Fibroblast of skin of left quadriceps (primary cell): ENCODE measurements around the gene U2AF2.

ENCODE experiments used
- DNase-seq, 2 experiments: peaks; one replicate each; pipeline ENCODE4 v3.0.0-alpha.2; 2013; ENCODE audit warnings: low read depth in 2 of 2

U2AF2 gene

DNA sequence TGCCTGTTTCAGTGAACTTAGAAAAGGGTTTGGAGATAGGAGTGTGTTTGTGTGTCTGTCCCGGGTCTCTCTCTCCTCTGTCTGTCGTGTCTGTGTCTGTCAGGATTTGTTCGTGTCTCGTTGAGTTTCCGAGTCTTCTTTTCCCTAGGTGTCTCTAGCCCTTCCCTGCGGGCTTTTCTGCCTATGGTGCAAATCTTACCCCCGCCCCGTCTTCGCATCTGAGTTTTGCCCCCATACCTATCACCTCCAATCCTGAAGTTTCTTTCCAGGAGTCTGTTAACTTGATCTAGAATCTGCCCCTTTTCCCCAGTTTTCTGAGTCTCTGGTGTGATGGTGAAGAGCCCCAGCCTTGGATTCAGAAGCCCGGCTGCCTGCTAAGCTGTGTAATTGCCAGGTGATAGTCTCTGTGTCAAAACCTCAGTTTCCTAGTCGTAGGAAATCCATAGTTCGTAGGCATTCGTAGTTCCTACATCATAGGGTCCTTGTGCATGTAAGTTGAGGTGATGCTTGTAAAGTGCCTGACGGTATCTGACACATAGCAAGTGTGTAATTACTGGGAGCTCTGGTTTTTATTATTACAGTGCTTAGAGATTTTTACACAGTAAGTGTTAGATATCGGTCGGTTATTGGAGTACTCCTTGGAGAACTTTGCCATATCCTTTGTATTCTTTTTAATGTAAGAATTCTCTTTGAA lies 21.0 kb downstream of the U2AF2 start:
- DNase-seq: no peak

DNA sequence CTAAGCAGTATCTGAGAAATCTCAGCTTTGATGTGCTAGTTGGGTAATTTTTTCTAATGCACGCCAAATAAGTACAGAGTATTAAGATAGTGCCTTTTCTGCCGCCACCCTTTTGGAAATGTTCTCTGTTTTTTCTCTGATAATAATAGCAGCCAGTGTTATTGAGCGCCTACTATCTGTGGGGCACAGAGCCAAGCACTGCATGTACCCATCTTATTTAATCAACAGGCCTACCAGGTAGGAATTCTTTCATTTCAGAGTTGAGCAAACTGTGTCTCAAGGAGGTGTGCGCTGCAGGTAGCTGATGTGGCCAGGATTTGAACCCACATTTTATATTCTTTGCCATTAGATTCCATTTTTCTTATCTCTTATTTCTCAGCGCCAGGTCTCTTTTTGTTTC lies 21.5 kb downstream of the U2AF2 start:
- DNase-seq: no peak

DNA sequence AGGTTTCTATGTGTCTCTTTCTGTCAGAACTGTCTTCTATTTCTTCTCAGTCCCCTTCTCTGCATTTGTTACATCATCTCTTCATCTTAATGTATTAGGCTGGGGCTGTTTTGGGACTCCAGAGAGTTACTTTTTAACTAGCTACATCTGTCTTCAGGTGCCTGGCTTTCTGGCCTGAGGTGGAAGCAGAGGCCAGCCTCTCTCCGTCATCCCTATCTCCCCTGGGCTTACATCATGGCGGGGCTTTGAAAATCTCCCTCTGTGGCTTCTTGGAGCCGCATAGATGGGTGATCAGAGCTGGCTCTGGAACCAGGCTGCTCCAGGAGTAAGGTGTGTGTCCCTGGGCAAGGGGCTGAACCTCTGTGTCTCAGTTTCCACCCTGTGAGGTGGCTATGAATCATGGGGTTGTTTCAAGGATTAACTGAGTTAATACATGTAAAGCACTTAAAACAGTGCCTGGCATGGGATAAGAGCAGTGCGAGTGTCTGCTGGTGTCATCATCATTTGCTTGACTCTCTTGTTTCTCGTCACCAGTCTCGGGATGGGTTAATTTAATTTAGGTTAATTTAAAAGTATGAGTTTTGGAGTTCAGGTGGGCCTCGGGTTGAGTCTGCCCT lies 22.2 kb downstream of the U2AF2 start:
- DNase-seq: no peak

DNA sequence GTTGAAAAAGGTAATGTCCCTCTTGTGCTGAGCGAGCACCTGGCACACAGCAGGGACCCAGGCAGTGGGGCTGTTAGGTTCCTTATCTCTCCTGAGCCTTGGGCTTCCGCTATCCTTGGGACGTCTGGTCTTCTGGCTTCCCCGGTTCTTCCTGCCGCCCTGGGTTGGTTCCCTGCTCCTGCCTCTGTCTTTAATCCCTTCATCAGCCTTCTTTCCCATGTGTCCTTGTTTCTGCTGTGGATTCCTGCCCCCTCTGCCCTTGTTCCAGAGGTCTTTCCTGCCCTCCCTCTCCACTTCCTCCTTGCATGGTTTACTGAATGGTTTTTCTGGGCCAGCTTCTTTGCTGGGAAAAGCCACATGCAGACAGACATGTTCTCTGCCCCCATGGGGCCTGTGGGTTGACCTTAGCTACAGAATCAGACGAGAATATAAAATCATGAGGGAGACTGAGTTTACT lies 22.8 kb downstream of the U2AF2 start:
- DNase-seq: no peak

DNA sequence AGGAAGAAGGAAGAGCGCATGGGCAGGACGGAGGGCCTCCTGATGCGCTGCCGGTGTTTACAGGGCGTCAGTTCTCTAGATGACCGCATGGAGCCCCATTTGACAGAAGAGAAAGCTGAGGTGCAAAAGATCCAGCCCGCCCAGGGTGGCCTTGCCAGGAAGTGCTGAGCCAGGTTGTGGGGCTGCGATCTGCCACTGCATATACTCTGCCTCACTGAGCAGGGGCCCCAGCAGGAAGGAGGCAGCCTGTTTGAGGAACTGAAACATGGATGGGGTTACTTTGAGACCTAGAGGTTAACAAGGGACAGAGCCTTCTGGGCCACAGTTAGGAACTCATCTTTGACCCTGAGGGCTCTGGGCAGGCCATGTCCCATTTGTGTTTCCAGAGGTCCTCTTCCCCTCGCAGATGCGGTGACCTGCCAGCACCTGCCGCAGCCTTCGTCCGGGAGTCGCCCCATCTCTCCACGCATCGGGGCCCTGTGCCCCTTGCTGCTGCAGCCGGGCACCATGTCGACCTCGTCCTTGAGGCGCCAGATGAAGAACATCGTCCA lies 23.4 kb downstream of the U2AF2 start:
- DNase-seq: no peak

DNA sequence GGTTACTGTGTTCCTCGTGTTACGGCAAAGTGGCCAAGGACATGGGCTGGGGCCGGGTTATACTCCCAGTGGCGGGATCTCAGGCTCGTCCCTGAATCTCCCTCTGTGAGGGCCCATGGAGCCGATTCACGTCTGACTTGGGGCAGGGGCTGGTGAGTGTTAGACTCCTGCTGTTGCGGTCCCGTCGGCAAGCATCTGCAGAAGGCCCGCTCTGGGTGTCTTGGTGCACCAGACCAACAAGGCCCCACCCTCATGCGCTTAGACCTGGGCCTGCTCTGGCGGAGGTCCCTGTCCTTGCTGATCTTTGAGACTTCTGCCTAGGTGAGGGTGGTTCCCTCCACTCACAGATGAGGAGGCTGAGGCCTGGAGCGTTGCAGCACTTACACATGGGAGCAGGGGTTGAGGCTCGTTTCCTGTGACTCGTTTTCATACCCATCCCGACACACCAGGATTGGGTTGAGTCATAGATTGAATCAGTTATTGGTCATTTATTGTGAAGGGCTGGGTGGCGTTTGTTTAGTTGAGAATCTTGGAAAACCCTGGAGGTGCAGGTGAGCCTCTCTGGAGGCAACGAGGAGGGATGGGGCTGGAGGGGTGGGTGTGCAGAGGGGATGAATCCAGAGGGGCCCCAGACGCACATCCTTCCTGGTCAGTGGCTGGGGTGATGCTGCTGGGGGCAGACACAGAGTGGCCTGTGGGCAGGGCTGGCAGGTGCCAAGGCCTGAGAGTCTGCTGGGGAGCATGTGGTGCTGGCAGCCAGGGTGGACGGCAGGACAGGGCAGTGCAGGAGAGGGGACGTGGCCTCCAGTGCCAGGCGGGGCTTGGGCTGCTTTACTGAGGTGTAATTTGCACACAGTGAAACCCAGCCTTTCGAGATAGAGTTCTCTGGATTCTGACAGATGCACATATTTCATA lies 24.8 kb downstream of the U2AF2 start:
- DNase-seq: no peak

DNA sequence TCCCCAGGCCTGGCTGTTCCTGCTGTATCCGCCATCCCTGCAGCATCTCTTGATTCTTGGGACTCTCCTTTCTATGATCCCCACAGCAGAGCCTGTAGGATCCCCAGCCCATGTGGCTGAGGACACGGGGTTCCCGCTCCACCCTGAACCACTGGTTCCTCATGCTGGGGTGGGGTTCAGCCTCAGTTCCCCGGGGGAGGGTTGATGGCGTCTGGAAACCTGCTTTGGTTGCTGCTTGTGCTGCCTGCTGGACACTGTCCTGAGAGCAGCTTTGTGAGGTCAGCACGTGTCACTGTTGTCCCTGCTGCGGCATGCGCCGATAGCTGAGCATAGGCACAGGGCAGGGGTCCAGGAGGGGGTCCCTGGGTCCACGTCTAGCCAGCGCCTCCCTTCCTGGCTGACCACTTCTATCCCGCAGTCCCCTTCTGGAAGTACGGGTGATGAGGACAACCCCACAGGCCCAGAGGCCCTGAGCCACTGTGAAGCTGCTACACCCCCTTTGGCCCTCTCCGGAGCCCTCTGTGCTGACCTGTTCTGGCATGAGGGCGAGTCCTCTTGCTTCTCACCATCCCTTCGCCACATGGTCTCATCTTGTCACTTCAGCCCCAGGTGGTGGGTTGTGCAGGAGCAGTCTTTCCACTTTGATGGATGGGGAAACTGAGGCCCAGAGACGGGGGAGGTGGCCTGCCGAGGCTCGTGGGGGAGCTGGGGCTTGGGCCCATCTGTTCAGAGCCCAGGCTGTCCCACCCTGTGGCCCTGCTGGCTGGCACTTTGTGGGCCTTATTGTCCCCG lies 25.7 kb downstream of the U2AF2 start:
- DNase-seq: no peak

DNA sequence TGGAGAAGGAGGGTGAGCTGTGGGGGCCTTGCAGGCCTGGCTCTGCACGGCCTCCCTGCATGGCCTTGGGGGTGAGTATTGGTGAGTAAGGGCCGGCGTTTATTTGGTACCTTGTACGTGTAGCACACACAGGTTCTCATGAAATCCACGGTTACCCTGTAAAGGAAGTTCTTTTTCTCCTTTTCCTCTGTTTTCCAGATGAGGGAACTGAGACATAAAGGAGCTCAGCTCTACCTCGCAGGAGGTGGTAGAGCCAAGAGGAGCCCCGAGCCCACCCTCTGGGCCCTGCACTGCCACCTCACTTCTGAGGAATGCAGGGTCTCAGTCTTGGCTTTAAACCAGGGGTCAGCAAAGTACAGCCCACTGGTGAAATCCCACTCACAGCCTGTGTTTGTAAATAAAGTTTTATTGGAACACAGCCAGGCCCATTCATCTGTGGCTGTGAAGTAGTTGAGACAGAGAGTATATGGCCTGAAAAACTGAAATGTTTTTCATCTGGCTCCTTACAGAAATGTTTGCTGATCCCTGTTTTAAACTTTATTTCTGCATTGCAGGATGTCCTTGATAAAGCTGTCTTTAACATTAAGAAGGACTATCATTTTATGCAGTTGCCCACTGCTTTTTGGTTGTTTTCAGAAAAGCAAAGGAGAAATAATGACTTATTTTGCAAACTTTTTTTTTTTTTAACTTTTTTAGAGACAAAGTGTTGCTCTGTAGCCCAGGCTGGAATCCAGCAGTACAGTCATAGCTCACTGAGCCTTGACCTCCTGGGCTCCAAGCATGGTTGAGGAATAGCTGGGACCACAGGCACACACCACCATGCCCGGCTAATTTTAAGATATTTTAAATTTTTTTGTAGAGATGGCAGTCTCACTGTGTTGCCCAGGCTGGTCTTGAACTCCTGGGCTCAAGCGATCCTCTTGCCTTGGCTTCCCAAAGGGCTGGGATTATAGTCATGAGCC lies 26.6 kb downstream of the U2AF2 start:
- DNase-seq: no peak

DNA sequence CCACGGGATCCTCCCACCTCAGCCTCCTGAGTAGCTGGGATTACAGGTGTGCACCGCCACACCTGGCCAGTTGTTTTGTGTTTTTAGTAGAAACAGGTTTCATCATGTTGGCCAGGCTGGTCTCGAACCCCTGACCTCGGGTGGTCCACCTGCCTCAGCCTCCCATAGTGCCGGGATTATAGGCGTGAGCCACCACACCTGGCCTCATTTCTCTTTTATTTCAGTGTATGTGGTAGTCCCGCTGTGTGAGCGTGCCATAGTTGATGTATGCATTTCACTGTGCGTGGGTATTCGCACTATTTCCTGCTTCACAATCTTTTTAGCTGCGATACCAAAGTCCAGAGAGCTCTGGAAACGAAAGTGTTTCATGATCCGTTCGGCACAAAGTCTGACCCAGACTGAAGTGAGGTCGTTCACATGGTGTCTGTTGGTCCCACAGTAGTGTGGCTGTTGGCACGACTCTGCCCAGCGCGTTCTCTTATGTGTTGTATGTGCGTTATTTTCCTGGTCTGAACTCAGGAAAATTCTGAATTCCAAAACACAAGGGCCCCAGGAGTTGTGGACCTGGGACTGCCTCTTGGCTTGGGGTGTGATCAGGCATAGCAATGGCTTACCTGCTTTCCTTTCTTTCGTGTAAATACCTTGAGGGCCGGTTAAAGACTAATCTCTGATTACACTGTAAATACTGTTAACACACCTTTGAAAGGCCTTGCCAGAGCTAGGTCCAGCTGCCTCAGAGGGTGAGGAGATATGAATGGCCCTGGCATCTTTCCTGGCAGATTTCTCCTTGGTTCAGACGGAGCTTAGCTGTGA lies 28.8 kb downstream of the U2AF2 start:
- DNase-seq: no peak

DNA sequence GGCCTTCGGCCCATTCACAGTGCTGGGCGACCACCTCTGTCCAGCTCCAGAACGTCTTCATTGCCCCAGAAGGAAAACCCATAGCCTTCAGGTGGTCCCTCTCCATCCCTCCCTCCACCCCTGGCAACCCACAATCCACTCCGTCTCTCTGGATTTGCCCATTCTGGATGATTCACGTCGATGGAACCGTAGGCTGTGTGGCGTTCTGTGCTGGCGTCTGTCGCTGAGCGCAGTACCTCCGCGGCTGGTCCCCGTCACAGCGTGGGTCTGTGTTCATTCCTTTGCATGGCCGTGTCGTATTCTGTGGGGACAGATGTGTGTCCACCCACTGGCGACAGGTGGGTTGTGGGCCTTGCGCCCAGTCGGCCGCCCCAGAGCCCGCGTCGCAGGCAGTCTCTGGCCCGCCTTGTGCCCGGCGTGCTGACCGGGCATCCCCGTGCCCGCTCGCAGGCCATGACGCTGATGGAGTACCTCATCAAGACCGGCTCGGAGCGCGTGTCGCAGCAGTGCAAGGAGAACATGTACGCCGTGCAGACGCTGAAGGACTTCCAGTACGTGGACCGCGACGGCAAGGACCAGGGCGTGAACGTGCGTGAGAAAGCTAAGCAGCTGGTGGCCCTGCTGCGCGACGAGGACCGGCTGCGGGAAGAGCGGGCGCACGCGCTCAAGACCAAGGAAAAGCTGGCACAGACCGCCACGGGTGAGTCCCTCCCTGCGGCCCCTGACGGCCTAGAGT lies 30.3 kb downstream of the U2AF2 start:
- no peak for DNase-seq

DNA sequence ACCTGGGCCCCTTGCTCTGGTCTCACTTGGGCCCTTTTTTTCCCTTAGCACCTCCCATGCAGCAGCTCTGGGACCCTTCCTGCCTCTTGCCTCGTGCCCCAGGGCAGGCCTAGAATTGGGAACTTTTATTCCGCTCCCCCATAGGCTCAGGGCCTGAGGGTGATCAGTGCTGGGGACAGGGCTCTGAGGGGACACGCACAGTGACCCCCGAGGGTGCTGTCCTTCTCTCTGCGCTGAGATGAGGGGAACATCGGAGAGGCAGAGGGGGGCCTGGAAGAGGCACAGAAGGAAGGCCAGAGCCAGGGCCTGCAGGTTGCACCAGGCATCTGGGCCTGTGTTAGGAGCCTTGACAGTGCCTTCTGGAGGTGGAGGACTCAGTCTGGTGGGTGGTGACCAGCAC lies 30.9 kb downstream of the U2AF2 start:
- DNase-seq: no peak

DNA sequence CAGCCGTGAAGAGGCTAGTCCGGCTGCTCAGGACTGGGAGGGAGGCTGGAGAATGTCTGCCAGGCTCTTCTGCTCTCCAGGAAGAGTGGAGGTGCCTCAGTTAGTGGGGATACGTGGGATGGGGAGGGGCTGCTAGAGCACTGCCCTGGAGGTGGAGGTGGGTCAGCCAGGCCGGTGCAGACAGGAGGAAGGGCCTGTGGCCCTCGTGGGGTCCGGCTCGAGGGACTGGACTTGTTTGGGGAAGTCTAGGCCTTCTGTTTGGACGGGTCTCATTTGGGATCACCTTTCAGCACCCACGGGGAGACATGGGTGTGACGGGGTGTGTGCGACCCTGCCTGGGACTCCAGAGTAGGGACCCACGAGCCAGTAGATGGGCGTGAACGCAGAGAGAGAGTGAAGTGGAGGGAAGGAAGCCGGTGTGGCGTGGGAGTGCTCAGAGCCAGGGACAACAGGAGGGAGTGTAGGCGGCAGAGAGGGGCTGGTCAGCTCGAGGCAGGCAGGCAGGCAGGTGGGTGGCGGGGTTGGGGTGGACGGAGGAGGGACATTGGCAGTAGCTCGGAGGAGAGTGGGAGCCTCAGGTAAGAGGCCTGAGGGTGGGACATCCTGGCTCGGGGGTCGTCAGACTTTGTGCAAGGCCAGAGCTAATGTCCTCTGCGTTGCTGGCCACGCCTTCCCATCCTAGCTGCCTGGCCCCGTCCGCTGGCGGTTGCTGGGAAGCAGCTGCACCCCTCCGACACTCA lies 31.6 kb downstream of the U2AF2 start:
- DNase-seq: no peak

DNA sequence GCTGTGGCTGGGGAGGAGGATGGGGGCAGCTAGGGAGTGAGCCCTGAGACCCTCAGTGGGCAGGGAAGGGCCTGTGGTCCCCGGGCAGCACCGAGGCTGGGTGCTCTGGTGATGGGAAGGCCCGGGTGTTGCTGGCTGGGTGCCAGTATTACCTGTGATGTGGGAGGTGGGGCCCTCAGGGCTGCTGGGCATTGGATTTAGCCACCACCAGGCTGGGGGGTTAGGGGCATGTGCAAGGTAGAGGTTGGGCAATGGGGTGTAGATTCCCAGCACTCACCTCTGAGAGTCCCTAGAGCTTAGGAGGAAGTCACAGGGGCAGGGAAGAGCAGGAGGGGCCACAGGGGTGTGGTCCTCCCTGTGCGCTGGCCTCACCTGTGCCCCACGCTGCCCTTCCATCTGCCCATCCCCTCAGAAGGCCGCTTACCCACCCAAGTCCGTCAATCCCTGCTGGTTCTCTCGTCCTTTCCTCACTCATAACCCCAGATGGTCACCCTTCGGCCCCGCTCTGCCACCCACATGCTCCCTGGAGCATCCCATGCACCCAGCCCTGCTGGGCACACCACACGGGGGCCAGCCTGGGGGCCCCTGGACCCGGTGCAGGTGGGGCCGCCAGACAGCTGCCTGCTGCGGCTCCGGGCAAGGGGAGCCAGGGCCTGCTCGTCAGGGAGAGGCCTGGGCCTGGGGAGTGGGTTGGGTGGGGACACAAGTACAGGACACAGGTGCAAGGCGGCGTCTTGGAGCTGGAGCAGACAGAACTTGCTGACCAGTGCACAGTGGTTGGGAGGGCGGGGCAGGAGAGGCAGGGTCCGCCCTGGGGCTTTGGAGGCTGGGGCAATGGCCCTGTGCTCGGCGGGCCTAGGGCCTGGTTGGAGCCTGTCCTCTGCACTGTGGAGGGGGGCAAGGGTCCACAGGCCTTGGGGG lies 32.7 kb downstream of the U2AF2 start:
- no peak for DNase-seq

DNA sequence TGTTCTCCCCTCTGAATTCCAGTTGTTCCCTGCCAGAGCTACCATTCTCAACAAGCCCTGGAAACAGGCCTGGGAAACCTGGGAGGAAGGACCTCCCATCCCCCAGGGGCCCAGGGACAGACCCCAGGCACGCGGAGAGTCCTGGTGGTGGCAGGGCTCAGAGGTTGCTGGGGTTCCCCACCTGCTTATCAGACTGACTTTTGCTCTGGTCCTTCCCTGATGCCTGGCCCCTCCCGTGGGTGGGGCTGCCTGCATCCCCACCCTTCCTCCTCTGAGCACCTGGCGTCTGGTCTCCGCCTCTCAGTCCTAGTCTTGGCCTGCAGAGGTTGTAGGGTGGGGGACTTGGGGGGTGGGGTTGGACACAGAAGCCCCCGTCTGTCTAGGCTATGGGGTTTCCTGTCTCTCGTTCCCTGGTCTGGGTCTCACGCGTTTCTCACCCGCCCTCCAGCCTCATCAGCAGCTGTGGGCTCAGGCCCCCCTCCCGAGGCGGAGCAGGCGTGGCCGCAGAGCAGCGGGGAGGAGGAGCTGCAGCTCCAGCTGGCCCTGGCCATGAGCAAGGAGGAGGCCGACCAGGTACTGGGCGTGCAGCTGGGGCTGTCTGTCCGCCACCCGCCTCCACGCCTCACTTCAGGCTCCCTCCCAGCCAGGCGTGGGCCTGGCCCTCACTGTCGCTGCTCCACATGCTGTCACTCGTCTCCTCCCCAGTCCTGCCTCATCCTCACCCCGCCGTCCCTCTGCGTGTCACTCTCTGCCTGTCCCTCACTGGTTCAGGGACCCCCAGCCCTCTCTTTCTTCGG lies 33.8 kb downstream of the U2AF2 start:
- no peak for DNase-seq

DNA sequence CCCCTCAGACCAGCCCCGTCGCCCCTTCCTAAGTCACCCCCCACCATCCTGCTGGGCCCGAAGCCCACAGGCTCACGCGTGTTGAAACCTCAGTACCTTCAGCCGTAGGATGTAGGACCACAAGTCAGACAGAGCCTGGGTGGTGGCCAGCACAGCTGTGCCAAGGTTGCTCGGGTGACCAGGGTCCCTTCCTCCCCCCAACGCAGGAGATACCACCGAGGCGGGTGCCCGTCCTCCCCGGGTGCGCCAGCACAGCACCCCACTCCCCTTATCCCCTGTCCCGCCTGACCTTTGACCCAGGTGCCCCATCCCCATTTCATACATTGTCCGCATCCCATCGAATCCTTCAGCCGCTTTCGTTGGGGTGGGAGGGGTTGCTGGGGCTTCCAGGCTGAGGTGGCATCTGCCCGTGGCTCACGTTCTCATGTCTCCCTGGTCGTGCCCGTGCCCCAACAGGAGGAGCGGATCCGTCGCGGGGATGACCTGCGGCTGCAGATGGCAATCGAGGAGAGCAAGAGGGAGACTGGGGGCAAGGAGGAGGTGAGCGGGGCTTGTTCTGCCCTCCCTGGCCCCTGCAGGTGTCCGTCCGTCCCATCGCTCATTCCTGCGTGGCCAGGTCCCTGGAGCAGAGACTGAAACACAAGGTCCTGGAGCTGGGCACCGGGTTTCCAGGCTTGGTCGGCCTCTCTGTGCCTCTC lies 34.7 kb downstream of the U2AF2 start:
- no peak for DNase-seq
